ENCODE results near the gene GNPTG.

DNA sequence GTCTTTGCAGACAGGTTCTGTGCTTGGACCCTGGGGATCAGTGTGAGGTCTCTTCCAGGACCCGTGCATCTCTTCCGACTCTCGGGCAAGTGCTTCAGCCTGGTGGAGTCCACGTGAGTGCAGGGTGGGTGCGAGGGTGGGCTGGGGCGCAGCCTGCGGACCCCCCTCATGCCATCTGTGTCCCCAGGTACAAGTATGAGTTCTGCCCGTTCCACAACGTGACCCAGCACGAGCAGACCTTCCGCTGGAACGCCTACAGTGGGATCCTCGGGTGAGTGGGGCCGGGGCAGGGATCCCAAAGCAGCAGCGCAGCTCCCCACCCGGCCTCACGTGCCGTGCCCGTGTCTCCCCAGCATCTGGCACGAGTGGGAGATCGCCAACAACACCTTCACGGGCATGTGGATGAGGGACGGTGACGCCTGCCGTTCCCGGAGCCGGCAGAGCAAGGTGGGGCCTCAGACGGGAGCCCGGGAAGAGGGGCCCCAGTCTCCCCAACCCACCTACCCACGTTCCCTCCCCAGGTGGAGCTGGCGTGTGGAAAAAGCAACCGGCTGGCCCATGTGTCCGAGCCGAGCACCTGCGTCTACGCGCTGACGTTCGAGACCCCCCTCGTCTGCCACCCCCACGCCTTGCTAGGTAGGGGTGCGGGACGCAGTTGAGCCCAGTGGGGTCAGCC, 10.1 kb downstream of the GNPTG start:
- no peak for TF ChIP-seq EZH2 (IDR thresholded peaks at IDR 0.05; ENCODE audit: borderline replicate concordance, low read depth, low read length, poor library complexity, severe bottlenecking)
- TF ChIP-seq, protein P1, sequence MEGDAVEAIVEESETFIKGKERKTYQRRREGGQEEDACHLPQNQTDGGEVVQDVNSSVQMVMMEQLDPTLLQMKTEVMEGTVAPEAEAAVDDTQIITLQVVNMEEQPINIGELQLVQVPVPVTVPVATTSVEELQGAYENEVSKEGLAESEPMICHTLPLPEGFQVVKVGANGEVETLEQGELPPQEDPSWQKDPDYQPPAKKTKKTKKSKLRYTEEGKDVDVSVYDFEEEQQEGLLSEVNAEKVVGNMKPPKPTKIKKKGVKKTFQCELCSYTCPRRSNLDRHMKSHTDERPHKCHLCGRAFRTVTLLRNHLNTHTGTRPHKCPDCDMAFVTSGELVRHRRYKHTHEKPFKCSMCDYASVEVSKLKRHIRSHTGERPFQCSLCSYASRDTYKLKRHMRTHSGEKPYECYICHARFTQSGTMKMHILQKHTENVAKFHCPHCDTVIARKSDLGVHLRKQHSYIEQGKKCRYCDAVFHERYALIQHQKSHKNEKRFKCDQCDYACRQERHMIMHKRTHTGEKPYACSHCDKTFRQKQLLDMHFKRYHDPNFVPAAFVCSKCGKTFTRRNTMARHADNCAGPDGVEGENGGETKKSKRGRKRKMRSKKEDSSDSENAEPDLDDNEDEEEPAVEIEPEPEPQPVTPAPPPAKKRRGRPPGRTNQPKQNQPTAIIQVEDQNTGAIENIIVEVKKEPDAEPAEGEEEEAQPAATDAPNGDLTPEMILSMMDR (conservative IDR thresholded peaks at IDR 0.05; ENCODE audit: low read depth, low read length) = no peak
